ENCODE results near the gene MCM5.

DNA sequence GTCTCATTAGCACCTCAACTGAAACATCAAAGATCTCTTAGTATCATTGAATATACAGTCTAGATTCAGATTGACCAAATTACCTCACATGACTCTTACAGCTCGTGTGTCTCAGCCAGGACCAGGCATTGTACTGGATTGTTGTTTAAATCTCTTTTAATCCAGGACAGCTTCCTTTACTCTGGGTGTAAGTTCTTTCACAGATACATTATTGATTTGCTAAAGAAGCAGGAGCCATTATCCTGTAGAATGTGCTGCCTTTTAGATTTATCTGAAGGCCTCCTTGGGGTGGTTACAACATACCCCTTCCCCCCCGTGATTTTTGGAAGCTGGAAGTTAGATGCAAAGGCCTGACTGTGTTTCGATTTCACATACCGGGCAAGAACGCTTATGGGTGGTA lies 4.2 kb downstream of the MCM5 start:
- TF ChIP-seq, protein P1, sequence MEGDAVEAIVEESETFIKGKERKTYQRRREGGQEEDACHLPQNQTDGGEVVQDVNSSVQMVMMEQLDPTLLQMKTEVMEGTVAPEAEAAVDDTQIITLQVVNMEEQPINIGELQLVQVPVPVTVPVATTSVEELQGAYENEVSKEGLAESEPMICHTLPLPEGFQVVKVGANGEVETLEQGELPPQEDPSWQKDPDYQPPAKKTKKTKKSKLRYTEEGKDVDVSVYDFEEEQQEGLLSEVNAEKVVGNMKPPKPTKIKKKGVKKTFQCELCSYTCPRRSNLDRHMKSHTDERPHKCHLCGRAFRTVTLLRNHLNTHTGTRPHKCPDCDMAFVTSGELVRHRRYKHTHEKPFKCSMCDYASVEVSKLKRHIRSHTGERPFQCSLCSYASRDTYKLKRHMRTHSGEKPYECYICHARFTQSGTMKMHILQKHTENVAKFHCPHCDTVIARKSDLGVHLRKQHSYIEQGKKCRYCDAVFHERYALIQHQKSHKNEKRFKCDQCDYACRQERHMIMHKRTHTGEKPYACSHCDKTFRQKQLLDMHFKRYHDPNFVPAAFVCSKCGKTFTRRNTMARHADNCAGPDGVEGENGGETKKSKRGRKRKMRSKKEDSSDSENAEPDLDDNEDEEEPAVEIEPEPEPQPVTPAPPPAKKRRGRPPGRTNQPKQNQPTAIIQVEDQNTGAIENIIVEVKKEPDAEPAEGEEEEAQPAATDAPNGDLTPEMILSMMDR (IDR thresholded peaks at IDR 0.05), result no peak
- no peak for TF ChIP-seq POLR2A (IDR thresholded peaks at IDR 0.05)
